ENCODE measurements around the gene CAMK2G.
"Not testable (repeated sequence)": the region's sequence is repeated elsewhere in the genome, so short reads cannot be mapped to it uniquely, and the experiment has no call there.

CAMK2G gene

GRCh38 chr10:73902351-73902750 lies 28.0 kb upstream of the CAMK2G start:
- no peak for DNase-seq (ENCODE audit: low read depth in 2 of 2)

GRCh38 chr10:73901261-73901660 lies 26.9 kb upstream of the CAMK2G start:
- DNase-seq (ENCODE audit: low read depth in 2 of 2), result no peak

DNA sequence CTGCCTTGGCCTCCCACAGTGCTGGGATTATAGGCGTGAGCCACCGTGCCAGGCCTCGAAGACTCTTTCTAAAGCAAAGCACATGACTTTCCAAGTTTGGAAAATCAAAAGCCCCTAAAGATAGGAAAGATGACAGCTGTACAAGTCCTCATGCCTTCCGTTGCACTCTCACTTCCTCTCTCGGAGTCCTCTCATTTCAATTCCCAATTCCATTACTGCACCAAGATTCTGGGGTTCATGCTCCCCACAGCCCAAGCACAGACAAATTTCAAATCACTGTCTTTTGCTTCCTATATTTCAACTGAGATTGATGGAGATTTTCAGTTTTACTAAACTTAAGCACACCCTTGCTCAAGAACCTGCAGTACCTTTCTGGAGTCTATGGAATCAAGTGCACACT lies 25.7 kb upstream of the CAMK2G start:
- DNase-seq (ENCODE audit: low read depth in 2 of 2), result no peak

DNA sequence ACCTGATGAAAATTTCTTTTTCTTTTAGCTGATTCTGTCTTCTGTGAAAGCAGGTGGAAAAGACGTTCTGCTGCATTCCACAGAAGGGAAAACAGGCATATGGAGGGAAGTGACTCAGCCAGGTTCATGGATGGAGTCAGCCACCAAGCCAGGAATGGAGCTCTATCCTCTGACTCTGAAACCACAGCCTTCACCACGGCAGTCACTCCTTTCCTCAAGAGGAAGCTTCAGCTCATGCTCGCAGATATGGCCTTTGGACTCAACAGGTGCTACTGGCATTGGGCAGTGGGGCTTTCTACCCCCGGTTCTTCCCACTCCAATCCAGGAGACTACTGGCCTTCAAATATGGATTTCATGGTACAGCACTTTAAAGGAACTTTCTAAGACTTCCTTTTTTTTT lies 25.1 kb upstream of the CAMK2G start:
- DNase-seq (ENCODE audit: low read depth in 2 of 2), result no peak

DNA sequence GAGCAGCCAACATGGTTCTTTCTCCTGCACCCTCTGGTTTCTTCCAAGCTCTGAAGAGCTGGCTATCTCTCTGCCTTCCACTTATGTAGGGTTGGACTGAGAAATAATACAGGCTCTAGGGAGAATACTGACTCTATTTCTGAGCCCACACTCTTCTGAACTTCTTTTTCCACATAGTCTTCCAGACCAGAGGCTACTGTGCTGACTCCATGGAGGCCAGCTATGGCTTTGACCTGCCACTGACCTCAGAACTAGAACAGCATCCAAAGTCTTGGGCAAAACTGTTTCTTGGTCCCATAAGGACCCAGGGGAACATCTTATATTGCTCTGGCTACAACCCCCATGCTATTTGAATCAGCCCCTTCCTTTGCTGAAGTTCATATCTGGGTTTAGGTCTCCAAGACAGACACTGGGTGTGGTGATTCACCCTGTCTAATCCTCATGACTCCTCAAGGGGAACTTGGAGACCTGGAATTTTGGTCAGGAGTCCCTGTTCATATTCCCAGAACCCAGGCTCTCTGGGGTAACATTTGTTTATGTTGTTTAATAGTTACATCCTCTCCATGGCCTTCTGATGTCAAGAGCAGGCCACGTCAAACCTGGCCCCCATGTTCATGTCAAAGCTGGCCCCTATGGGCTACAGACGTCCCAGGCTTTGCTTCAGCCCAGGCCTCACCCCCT lies 24.5 kb upstream of the CAMK2G start:
- DNase-seq (ENCODE audit: low read depth in 2 of 2), result no peak

GRCh38 chr10:73897693-73898092 lies 23.3 kb upstream of the CAMK2G start:
- DNase-seq (ENCODE audit: low read depth in 2 of 2), result no peak

GRCh38 chr10:73895381-73895780 lies 21.0 kb upstream of the CAMK2G start:
- DNase-seq (ENCODE audit: low read depth in 2 of 2), result not testable (repeated sequence)

GRCh38 chr10:73894245-73894971 lies 20.1 kb upstream of the CAMK2G start:
- DNase-seq (ENCODE audit: low read depth in 2 of 2), result no peak

GRCh38 chr10:73893426-73893825 lies 19.1 kb upstream of the CAMK2G start:
- DNase-seq (ENCODE audit: low read depth in 2 of 2), result no peak

- DNase-seq (ENCODE audit: low read depth in 2 of 2), result no peak
Observed at GRCh38 chr10:73892310-73893030, 18.1 kb upstream of the CAMK2G start.

DNA sequence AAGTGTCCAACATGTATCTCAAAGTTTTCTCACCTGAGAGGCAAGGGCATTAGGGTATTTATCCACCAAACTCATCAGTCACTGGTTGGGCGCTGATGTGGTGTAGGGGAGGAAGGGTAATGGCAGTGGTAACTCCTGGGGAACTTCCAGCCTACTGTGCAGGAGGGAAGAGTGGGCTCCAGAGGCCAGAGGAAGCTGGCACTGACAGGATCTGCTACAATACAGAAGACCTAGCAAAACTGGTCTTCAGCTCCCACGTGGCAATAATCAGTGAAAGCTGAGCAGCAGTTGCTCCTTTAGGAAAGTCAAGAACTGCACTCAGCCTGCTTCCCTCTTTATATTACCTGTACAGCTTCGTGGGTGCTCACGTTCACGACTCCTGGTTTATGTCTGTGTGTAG lies 17.2 kb upstream of the CAMK2G start:
- no peak for DNase-seq (ENCODE audit: low read depth in 2 of 2)

DNA sequence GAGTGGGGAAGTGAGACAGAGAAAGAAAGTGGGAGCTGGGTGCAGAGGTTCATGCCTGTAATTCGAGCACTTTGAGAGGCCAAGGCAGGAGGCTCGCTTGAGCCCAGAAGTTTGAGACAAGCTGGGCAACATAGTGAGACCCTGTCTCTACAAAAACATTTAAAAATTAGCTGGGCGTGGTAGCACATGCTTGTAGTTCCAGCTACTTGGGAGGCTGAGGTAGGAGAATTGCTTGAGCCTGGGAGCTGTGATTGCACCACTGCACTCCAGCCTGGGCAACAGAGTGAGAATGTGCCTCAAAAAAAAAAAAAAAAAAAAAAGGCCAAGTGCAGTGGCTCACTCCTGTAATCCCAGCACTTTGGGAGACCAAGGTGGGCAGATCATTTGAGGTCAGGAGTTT lies 16.5 kb upstream of the CAMK2G start:
- not testable (repeated sequence) for DNase-seq (ENCODE audit: low read depth in 2 of 2)

DNA sequence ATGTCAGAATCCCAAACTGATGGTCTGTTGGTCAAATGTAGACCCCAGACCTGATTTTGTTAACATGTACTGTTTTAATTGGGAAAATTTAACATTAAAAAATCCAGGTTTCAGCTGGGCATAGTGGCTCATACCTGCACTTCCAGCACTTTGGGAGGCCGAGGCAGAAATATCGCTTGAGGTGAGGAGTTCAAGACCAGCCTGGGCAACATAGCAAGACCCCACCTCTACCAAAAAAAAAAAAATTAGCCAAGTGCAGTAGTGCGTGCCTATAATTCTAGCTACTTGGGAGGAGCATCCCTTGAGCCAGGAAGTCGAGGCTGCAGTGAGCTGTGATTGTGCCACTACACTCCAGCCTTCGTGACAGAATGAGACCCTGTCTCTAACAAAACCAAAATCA lies 15.9 kb upstream of the CAMK2G start:
- DNase-seq (ENCODE audit: low read depth in 2 of 2), result no peak

DNA sequence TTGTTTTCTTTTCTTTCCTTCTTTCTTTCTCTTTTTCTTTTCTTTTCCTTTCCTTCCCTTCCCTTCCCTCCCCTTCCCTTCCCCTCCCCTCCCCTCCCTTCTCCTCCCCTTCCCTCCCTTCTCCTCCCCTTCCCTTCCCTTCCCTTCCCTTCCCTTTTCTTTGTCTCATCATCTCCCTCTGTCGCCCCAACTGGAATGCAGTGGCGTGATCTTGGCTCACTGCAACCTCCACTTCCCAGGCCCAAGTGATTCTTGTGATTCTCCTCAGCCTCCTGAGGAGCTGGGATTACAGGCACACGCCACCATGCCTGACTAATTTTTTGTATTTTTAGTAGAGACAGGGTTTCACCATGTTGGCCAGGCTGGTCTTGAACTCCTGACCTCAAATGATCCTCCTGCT lies 15.1 kb upstream of the CAMK2G start:
- DNase-seq (ENCODE audit: low read depth in 2 of 2), result not testable (repeated sequence)

GRCh38 chr10:73889014-73889413 lies 14.7 kb upstream of the CAMK2G start:
- no peak for DNase-seq (ENCODE audit: low read depth in 2 of 2)

GRCh38 chr10:73888514-73888913 lies 14.2 kb upstream of the CAMK2G start:
- no peak for DNase-seq (ENCODE audit: low read depth in 2 of 2)

DNA sequence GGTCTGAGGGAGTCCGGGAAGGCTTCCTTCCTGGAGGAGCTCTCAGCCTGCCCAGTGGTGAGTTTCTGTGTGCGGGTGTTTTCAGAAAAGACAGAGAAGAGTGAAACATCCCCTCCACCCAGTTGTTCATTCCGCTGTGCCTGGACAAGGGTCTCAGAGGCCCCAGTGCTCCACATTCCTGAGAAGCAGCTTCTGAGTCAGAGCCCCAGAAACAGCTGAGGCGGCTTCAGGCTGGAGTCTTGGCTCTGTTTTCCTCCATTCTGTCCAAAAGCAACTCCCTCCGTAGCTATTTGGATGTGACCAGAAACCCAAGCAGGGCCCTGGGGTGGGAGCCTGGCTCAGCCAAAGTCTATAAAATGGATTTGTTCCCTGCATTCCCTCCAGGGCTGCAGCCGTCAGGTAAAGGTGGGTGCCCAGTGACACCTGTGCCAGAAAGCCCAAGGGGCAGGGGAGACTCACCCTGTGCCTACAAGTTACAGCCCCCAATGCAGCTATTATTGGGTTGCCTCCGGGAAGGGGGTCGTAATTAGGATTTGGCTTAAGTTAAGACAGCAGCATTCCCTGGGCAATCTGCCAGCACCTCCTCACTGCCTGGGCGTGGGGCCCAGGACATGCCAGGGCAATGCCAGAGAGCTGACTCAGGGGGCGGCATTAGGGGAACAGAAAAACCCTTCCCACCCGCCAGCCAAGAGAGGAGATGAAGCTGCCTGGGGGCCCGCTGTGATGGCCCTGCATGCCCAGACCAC lies 13.1 kb upstream of the CAMK2G start:
- DNase-seq (ENCODE audit: low read depth in 2 of 2), result no peak

GRCh38 chr10:73886661-73887293 lies 12.4 kb upstream of the CAMK2G start:
- DNase-seq (ENCODE audit: low read depth in 2 of 2), result no peak

DNA sequence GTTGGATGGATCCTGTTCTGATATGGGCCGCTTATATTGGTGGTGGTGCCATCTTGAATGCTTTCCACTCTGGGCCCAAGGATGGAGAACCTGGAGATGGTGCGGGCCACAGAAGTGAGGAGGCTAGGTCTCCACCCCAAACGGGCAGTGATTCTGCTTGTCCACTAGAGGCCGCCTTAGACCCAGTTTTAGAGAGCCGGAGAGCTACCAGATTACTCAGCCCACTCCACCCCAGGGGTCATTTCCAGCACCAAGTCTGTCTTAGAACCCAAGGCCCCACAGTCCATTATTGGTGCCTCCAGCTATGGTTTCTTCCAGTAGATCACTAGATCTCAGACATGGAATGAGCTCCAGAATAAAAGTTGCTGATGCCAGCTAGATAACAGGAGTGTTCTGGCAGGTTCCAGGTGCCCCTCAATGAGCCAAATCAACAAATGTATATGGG lies 11.8 kb upstream of the CAMK2G start:
- peak; percentile 45 to 60 for DNase-seq (ENCODE audit: low read depth in 2 of 2)

DNA sequence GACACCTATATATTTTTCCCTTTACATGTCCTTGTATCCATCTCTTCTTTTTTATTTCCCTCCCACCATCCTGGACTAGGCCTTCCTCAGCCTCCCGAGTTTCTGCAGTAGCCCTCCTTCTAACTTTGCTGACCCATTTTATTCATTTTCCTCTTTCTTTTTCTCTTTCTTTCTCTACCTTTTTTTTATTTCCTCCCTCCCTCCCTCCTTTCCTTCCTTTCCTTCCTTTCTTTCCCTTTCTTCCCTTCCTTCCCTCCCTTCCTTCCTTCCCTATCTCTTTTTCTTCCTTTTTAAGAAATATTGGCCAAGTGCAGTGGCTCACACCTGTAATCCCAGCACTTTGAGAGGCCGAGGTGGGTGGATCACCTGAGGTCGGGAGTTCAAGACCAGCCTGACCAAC lies 9.7 kb upstream of the CAMK2G start:
- no peak for DNase-seq (ENCODE audit: low read depth in 2 of 2)

- no peak for DNase-seq (ENCODE audit: low read depth in 2 of 2)
Observed at GRCh38 chr10:73881221-73881919, 7.0 kb upstream of the CAMK2G start.

All from activated CD4-positive, alpha-beta T cell treated with anti-CD3 and anti-CD28 coated beads for 24 hours (primary cell).